Measurements from ENCODE around the gene CSRP3.

GRCh38 chr11:19226378-19227195 lies 24.8 kb upstream of the CSRP3 start:
- TF ChIP-seq CTCF (IDR thresholded peaks at IDR 0.05) = no peak
- TF ChIP-seq POLR2A (IDR thresholded peaks at IDR 0.05) = no peak
- TF ChIP-seq POLR2AphosphoS5 (IDR thresholded peaks at IDR 0.05) = no peak
